ENCODE data around the gene PLA2G7. TPM values are rescaled to one million over a fixed set of nuclear protein-coding genes. Genes with fewer than 3 reads are reported as not detected.

PLA2G7 gene
- total and polyA plus RNA-seq, 2 of the 4 experiments (the other 2 are of a cell fraction) = not detected

DNA sequence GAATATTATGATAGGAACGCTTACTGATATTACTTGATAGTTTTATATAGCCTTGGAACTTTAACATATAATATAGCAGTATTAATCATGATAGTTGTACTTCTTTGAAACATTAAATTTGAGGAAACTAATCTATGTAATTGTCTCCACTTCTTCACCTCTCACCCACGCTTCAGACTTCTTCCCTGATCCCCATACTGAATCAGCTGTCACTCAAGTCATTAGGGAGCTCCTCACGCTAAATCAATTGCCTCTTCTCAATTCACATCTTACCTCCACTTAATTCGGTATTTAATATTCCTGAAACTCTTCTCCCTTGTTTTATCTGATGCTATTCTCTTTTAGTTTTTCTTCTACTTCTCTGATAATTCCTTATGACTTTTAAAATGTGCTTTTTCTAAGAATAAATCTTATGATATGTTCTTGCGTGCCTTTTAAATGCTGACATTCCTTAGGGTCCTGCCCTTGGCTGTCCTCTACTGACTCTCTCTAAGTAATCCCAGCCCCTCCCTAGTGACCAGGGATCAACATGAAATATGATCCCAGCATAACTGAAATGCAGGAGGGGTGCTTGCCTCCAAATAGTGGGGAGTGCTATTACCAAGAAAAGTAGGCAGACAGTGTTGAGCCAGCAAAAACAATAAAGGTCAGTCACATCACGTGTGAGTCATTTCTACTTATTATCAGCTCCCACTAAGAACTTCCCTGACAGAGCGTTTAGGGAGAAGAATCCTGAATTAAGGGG lies 21.5 kb upstream of the PLA2G7 start:
- Histone ChIP-seq H3K4me1 (ENCODE audit: control insufficient read depth, insufficient read depth, low read length) (no peaks in the 10 kb centered on the region), H3K27ac (ENCODE audit: insufficient read depth, low read length) (no peak overlapping the region), H3K79me1 (ENCODE audit: low read depth in 1 of 2, low read length in 2 of 2) (no peaks in the 10 kb centered on the region), H3K4ac (ENCODE audit: low read depth, low read length) (no peak overlapping the region), H3K14ac (replicated peaks; ENCODE audit: low read depth, low read length) (no peak overlapping the region), H3K9me1 (ENCODE audit: insufficient read depth, low read length) (no peaks in the 10 kb centered on the region), H3K4me2 (ENCODE audit: low read depth, low read length) (no peak overlapping the region), H4K8ac (ENCODE audit: low read depth in 2 of 2, low read length in 2 of 2) (no peak overlapping the region), H2AK5ac (ENCODE audit: low read depth, low read length) (no peak overlapping the region), H3K27me3 (ENCODE audit: control insufficient read depth, insufficient read depth, low read length) (no peaks in the 10 kb centered on the region), H2AFZ (replicated peaks; ENCODE audit: low read length, poor library complexity) (no peak overlapping the region), H2BK120ac (ENCODE audit: low read depth, low read length) (no peak overlapping the region), H3K9ac (ENCODE audit: low read depth, low read length) (no peak overlapping the region), H2BK15ac (ENCODE audit: low read depth, low read length) (no peak overlapping the region), H3K4me3 (ENCODE audit: insufficient read depth, low read depth, low read length) (no peak overlapping the region), H2AK9ac (replicated peaks; ENCODE audit: low read depth, low read length, poor library complexity) (no peak overlapping the region), H4K20me1 (ENCODE audit: insufficient read depth, low read length) (no peaks in the 10 kb centered on the region), H4K91ac (ENCODE audit: insufficient read depth, low read depth, low read length) (no peak overlapping the region), H4K5ac (ENCODE audit: low read depth, low read length) (no peak overlapping the region), H2BK5ac (ENCODE audit: low read depth, low read length, poor library complexity, severe bottlenecking) (no peak overlapping the region), H3K56ac (ENCODE audit: extremely low read depth, insufficient read depth, low read length) (no peak overlapping the region), H3K9me3 (ENCODE audit: control insufficient read depth, insufficient read depth, low read length) (no peaks in the 10 kb centered on the region), H2BK20ac (ENCODE audit: low read depth, low read length) (no peak overlapping the region), H3K36me3 (ENCODE audit: control insufficient read depth, insufficient read depth, low read length) (no peaks in the 10 kb centered on the region), H3K18ac (ENCODE audit: low read depth, low read length) (no peak overlapping the region), H3K23ac (ENCODE audit: low read depth, low read length) (no peak overlapping the region)
- in situ Hi-C loops (cut with MboI; ENCODE audit: low sequenced_read_pairs) (no loop called here), intact Hi-C loops (cut with micrococcal nuclease) (no loop called here), dilution Hi-C loops (cut with HindIII; ENCODE audit: low sequenced_read_pairs, unreplicated experiment) (no loop called here)
- WGBS, 2 experiments (ENCODE audit: extremely low coverage in 2 of 2, insufficient read length in 1 of 2) = no CpG with 5 or more reads among the region's 7 CpGs
- CTCF ChIA-PET = no interaction called here
- DNase-seq = no peak
- POLR2A ChIA-PET (ENCODE audit: unreplicated experiment) = no interaction called here
- TF ChIP-seq RFX5 (IDR thresholded peaks at IDR 0.05; ENCODE audit: low read depth, low read length) (no peak), MXI1 (IDR thresholded peaks at IDR 0.05; ENCODE audit: borderline replicate concordance, low read depth, low read length) (no peak), RCOR1 (IDR thresholded peaks at IDR 0.05; ENCODE audit: insufficient replicate concordance, low read length) (no peak), CTCF (conservative IDR thresholded peaks at IDR 0.05; ENCODE audit: low read depth, low read length) (no peak), CHD1 (IDR thresholded peaks at IDR 0.05; ENCODE audit: low read depth, low read length) (no peak)
- no peak for ATAC-seq (ENCODE audit: low read depth)
- no TSS peak for BruUV-seq (replicated peaks)

All from IMR-90 (cell line).